Erythroblast (primary cell): ENCODE data around the gene PSMC5.
"Not testable (repeated sequence)": the region's sequence is repeated elsewhere in the genome, so short reads cannot be mapped to it uniquely, and the experiment has no call there.

ENCODE experiments used
- GATA1 ChIP-seq: IDR thresholded peaks from 2 replicates; pipeline ENCODE4 v1.6.1; 2011; ENCODE audit warnings: low read depth, mild to moderate bottlenecking, control low read depth, low read length, moderate library complexity
- POLR2A ChIP-seq: IDR thresholded peaks from 2 replicates; pipeline ENCODE4 v1.6.1; 2011; ENCODE audit warnings: mild to moderate bottlenecking, low read length

- not testable (repeated sequence) for TF ChIP-seq POLR2A, GATA1
These were observed 39.4 kb downstream of the PSMC5 start for GRCh38 chr17:63866625-63867024.
